HEK293 (cell line): ENCODE data around the gene SIRT4.

Experiments used
- ATF2 ChIP-seq: fragments of 450-650 bp; formaldehyde crosslinking; IDR thresholded peaks from 2 replicates; pipeline ENCODE4 v1.5.1; 2016; ENCODE audit warnings: missing biosample characterization, missing genetic modification characterization, low read depth
- CTCF ChIP-seq: fragments of 450-650 bp; formaldehyde crosslinking; IDR thresholded peaks from 2 replicates; pipeline ENCODE4 v1.5.1; 2016; ENCODE audit warnings: missing biosample characterization, missing genetic modification characterization
- GLI2 ChIP-seq: fragments of 450-650 bp; formaldehyde crosslinking; IDR thresholded peaks from 2 replicates; pipeline ENCODE4; 2017; ENCODE audit warnings: missing biosample characterization, missing genetic modification characterization, low read depth, borderline replicate concordance
- PATZ1 ChIP-seq: fragments of 450-650 bp; formaldehyde crosslinking; IDR thresholded peaks from 2 replicates; pipeline ENCODE4 v1.5.1; 2016; ENCODE audit warnings: missing biosample characterization, missing genetic modification characterization
- ZBTB49 ChIP-seq: fragments of 450-650 bp; formaldehyde crosslinking; IDR thresholded peaks from 2 replicates; pipeline ENCODE4 v1.5.1; 2016; ENCODE audit warnings: missing biosample characterization, missing genetic modification characterization, low read depth
- ZNF274 ChIP-seq, 2 experiments: fragments of 200-500 bp in 1 of 2; fragments of 450-650 bp in 1 of 2; sonication (Bioruptor generic) in 1 of 2; formaldehyde crosslinking in 1 of 2; IDR thresholded peaks; 2 replicates each; pipeline versions ENCODE4 v1.5.1 to v1.6.1; 2014 to 2016; ENCODE audit warnings: borderline replicate concordance in 1 of 2, inconsistent platforms in 1 of 2, low read length in 1 of 2, missing biosample characterization in 1 of 2, missing genetic modification characterization in 1 of 2
- ZNF350 ChIP-seq: fragments of 450-650 bp; formaldehyde crosslinking; IDR thresholded peaks from 2 replicates; pipeline ENCODE4 v1.5.0; 2017; ENCODE audit warnings: missing biosample characterization, mild to moderate bottlenecking, missing genetic modification characterization
- ZNF433 ChIP-seq: fragments of 450-650 bp; formaldehyde crosslinking; IDR thresholded peaks from 2 replicates; pipeline ENCODE4 v1.5.1; 2016; ENCODE audit warnings: missing biosample characterization, missing genetic modification characterization, low read depth

- TF ChIP-seq ATF2 (tag by site-specific recombination) = no peak
- no peak for TF ChIP-seq ZNF350 (tag by site-specific recombination)
- no peak for TF ChIP-seq CTCF
- no peak for TF ChIP-seq ZNF274 (IDR thresholded peaks at IDR 0.05; ENCODE audit: low read length)
- no peak for TF ChIP-seq ZNF274 (tag by site-specific recombination; IDR thresholded peaks at IDR 0.05; ENCODE audit: borderline replicate concordance)
- TF ChIP-seq ZBTB49 (tag by site-specific recombination) = no peak
- TF ChIP-seq PATZ1 (tag by site-specific recombination) = no peak
- no peak for TF ChIP-seq ZNF433 (tag by site-specific recombination)
- no peak for TF ChIP-seq GLI2 (tag by site-specific recombination)
Observed at GRCh38 chr12:120353556-120354317, 51.6 kb downstream of the SIRT4 start.
